Renal pelvis (tissue), 4 donors: ENCODE results near the gene TXNL4B. TPM values are rescaled to one million over a fixed set of nuclear protein-coding genes. Genes with fewer than 3 reads are reported as not detected.
"Not testable (repeated sequence)": the region's sequence is repeated elsewhere in the genome, so short reads cannot be mapped to it uniquely, and the experiment has no call there.

Source experiments
- DNase-seq: peaks from one replicate; pipeline ENCODE4 v3.0.0-alpha.2; 2013
- polyA plus RNA-seq, 3 donors: library from polyadenylated mRNA; unstranded; fragments of 120-200 nt; gene quantifications; one replicate each; pipeline ENCODE4 v1.2.1, GENCODE V29; 2013; ENCODE audit not compliant: insufficient read length in 3 of 3

The TXNL4B gene
- polyA plus RNA-seq, 3 donors, result 17.3 to 23.2 (median 21.7) TPM

GRCh38 chr16:72083778-72084404, 9.5 kb downstream of the TXNL4B start:
- no peak for DNase-seq

- DNase-seq, result not testable (repeated sequence)
These were observed 16.3 kb downstream of the TXNL4B start for GRCh38 chr16:72076991-72077706.

- not testable (repeated sequence) for DNase-seq
These were observed 18.4 kb downstream of the TXNL4B start for GRCh38 chr16:72075067-72075466.

- no peak for DNase-seq
These were observed 19.7 kb downstream of the TXNL4B start for GRCh38 chr16:72073560-72074230.

GRCh38 chr16:72072514-72073342, 20.7 kb downstream of the TXNL4B start:
- no peak for DNase-seq

GRCh38 chr16:72068930-72069329, 24.5 kb downstream of the TXNL4B start:
- no peak for DNase-seq

GRCh38 chr16:72066747-72067146, 26.7 kb downstream of the TXNL4B start:
- DNase-seq, result peak; percentile 20

- DNase-seq, result no peak
These were observed 29.0 kb downstream of the TXNL4B start for GRCh38 chr16:72064361-72064894.

GRCh38 chr16:72061564-72061963, 31.9 kb downstream of the TXNL4B start:
- no peak for DNase-seq

- no peak for DNase-seq
These were observed 33.0 kb downstream of the TXNL4B start for GRCh38 chr16:72060405-72060804.

- not testable (repeated sequence) for DNase-seq
These were observed 34.4 kb downstream of the TXNL4B start for GRCh38 chr16:72059060-72059459.

- DNase-seq, result not testable (repeated sequence)
These were observed 36.1 kb downstream of the TXNL4B start for GRCh38 chr16:72057313-72057712.

- no peak for DNase-seq
These were observed 37.5 kb downstream of the TXNL4B start for GRCh38 chr16:72055911-72056310.

- not testable (repeated sequence) for DNase-seq
These were observed 39.1 kb downstream of the TXNL4B start, which contains the start of gene HP for GRCh38 chr16:72054254-72054847. Gene HP, plus strand, starts transcription at chr16:72054505. Its CDS starts 148 bp downstream, at chr16:72054653.

- no peak for DNase-seq
These were observed 41.6 kb downstream of the TXNL4B start for GRCh38 chr16:72051818-72052217.

- DNase-seq, result no peak
These were observed 42.5 kb downstream of the TXNL4B start for GRCh38 chr16:72050769-72051464.

- no peak for DNase-seq
These were observed 44.3 kb downstream of the TXNL4B start for GRCh38 chr16:72049110-72049509.

- DNase-seq, result no peak
These were observed 48.5 kb downstream of the TXNL4B start for GRCh38 chr16:72044825-72045359.

- DNase-seq, result no peak
These were observed 49.1 kb downstream of the TXNL4B start for GRCh38 chr16:72044296-72044695.

- DNase-seq, result no peak
These were observed 49.9 kb downstream of the TXNL4B start for GRCh38 chr16:72043539-72043938.
